CD8-positive, alpha-beta memory T cell (primary cell): ENCODE measurements around the gene RBBP6. TPM values are rescaled to one million over a fixed set of nuclear protein-coding genes. Genes with fewer than 3 reads are reported as not detected.
A peak's percentile ranks its signal among the peaks of the same experiment; 100 is the strongest.

ENCODE experiments used
- CTCF ChIA-PET: fragments of 350-600 bp; sonication (Branson Sonifier 250); formaldehyde crosslinking; loops from one replicate; lab custom pipeline; 2021; ENCODE audit warnings: antibody characterized with exemption; lab: Charles Lee
- POLR2A ChIA-PET: fragments of 350-600 bp; sonication (Branson Sonifier 250); formaldehyde crosslinking; loops from one replicate; lab custom pipeline; 2021; ENCODE audit warnings: antibody characterized with exemption; lab: Charles Lee
- DNase-seq, 5 donors: peaks; one replicate each; pipeline versions ENCODE4 v3.0.0 to v3.0.0-alpha.2; 2020 to 2022; ENCODE audit warnings: mixed read lengths in 1 of 5
- H3K27ac ChIP-seq: one replicate; pipeline ENCODE4 v1.7.0; 2013; ENCODE audit warnings: low read depth, mild to moderate bottlenecking, low read length, moderate library complexity
- H3K27me3 ChIP-seq: 2 replicates; pipeline ENCODE4 v1.7.0; 2013; ENCODE audit warnings: low read length, mild to moderate bottlenecking; ENCODE audit not compliant: insufficient read depth, poor library complexity, severe bottlenecking
- H3K36me3 ChIP-seq: 2 replicates; pipeline ENCODE4 v1.7.0; 2013; ENCODE audit warnings: mild to moderate bottlenecking, low read length, moderate library complexity; ENCODE audit not compliant: insufficient read depth
- H3K4me1 ChIP-seq: 2 replicates; pipeline ENCODE4 v1.7.0; 2013; ENCODE audit warnings: mild to moderate bottlenecking, low read length, moderate library complexity; ENCODE audit not compliant: insufficient read depth
- H3K4me3 ChIP-seq: 2 replicates; pipeline ENCODE4 v1.7.0; 2013; ENCODE audit warnings: mild to moderate bottlenecking, low read length
- H3K9me3 ChIP-seq: 2 replicates; pipeline ENCODE4 v1.7.0; 2013; ENCODE audit warnings: mild to moderate bottlenecking, low read length
- H3K27ac Mint-ChIP-seq, 8 donors: one replicate each; pipeline ENCODE4 v1.8.0; 2020 to 2021; ENCODE audit warnings: mixed read lengths in 8 of 8, mild to moderate bottlenecking in 6 of 8, inconsistent platforms in 3 of 8, moderate library complexity in 3 of 8
- H3K27me3 Mint-ChIP-seq, 2 donors: one replicate each; pipeline ENCODE4 v1.8.0; 2020 to 2021; ENCODE audit warnings: mixed read lengths in 2 of 2, mild to moderate bottlenecking in 1 of 2, moderate library complexity in 1 of 2
- H3K36me3 Mint-ChIP-seq, 3 donors: one replicate each; pipeline ENCODE4 v1.8.0; 2020 to 2021; ENCODE audit warnings: mixed read lengths in 3 of 3, inconsistent platforms in 1 of 3, mild to moderate bottlenecking in 1 of 3
- H3K4me1 Mint-ChIP-seq, 3 donors: one replicate each; pipeline ENCODE4 v1.8.0; 2020 to 2021; ENCODE audit warnings: mixed read lengths in 3 of 3, inconsistent platforms in 1 of 3, mild to moderate bottlenecking in 1 of 3
- H3K4me3 Mint-ChIP-seq, 7 donors: one replicate each; pipeline ENCODE4 v1.8.0; 2020 to 2021; ENCODE audit warnings: mixed read lengths in 7 of 7, mild to moderate bottlenecking in 6 of 7, moderate library complexity in 4 of 7, inconsistent platforms in 2 of 7
- H3K9me3 Mint-ChIP-seq, 5 donors: one replicate each; pipeline ENCODE4 v1.8.0; 2020 to 2022; ENCODE audit warnings: mixed read lengths in 5 of 5, mild to moderate bottlenecking in 3 of 5, moderate library complexity in 2 of 5, inconsistent platforms in 1 of 5
- polyA plus RNA-seq: library from polyadenylated mRNA; unstranded; fragments of 300-500 nt; fragmentation: Illumina TruSeq; gene quantifications from one replicate; pipeline ENCODE4 v1.2.3, GENCODE V29; 2021
- total RNA-seq, 2 experiments: library from RNA; stranded (reverse); gene quantifications; one replicate each; pipeline ENCODE4 v1.2.3, GENCODE V29; 2021

The RBBP6 gene
- total and polyA plus RNA-seq, 3 experiments from 2014 or later: 27.2 to 66.0 (median 61.9) TPM

GRCh38 chr16:24504472-24505345 lies 34.7 kb upstream of the RBBP6 start:
- Mint-ChIP-seq H3K27ac (no peak overlapping the region), H3K27me3 (peaks cover 12 to 33% of the 10 kb centered on the region in 2 donors), H3K9me3 (no peaks in the 10 kb centered on the region), H3K36me3 (no peaks in the 10 kb centered on the region), H3K4me1 (no peaks in the 10 kb centered on the region), H3K4me3 (no peak overlapping the region)
- Histone ChIP-seq H3K27me3 (no peaks in the 10 kb centered on the region), H3K9me3 (no peaks in the 10 kb centered on the region), H3K4me3 (no peak overlapping the region), H3K27ac (no peak overlapping the region), H3K4me1 (no peaks in the 10 kb centered on the region), H3K36me3 (no peaks in the 10 kb centered on the region)
- ChIA-PET POLR2A (no interaction called here), CTCF (interaction anchor here (0.7 to 2.2 kb wide), 19 partner anchors 9 to 1068 kb away, joined by 3 to 13 read pairs (median 4); partner anchors contain the start of gene RBBP6)
- peak; percentile 19 to 59 (median 40) for DNase-seq

DNA sequence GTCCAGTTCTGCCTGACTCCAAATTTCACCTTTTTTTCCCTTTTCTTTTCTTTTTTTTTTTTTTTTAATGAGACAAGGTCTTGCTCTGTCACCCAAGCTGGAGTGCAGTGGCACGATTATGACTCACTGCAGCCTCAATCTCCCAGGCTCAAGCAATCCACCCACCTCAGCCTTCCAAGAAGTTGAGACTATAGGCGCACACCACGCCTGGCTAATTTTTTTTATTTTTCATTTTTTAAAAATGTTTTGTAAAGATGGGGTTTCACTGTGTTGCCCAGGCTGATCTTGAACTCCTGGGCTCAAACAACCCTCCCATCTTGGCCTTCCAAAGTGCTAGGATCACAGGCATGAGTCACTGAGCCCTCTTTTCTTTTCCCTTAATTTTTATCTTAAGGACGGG lies 33.4 kb upstream of the RBBP6 start:
- no peaks in the 10 kb centered on the region for H3K4me1 Mint-ChIP-seq
- peak overlapping the region in 1 of 8 donors; percentile 54 for H3K27ac Mint-ChIP-seq
- DNase-seq: no peak
- H3K27me3 Mint-ChIP-seq: peaks cover 10 to 26% of the 10 kb centered on the region in 2 donors
- ChIA-PET CTCF (interaction anchor here (1.5 to 2.5 kb wide), 2 partner anchors 11 to 13 kb away, joined by 4 to 14 read pairs; no protein-coding TSS in a partner anchor), POLR2A (no interaction called here)
- Histone ChIP-seq H3K36me3 (no peaks in the 10 kb centered on the region), H3K27ac (no peak overlapping the region), H3K27me3 (no peaks in the 10 kb centered on the region), H3K4me1 (no peaks in the 10 kb centered on the region), H3K4me3 (no peak overlapping the region), H3K9me3 (no peaks in the 10 kb centered on the region)
- H3K4me3 Mint-ChIP-seq: no peak overlapping the region
- no peaks in the 10 kb centered on the region for H3K36me3 Mint-ChIP-seq
- H3K9me3 Mint-ChIP-seq: no peaks in the 10 kb centered on the region

- H3K27ac Mint-ChIP-seq: no peak overlapping the region
- Histone ChIP-seq H3K27ac (no peak overlapping the region), H3K9me3 (no peaks in the 10 kb centered on the region), H3K4me1 (no peaks in the 10 kb centered on the region), H3K4me3 (no peak overlapping the region), H3K36me3 (no peaks in the 10 kb centered on the region), H3K27me3 (no peaks in the 10 kb centered on the region)
- ChIA-PET POLR2A (no interaction called here), CTCF (interaction anchor here (2.5 kb wide), 1 partner anchor 8 kb away, joined by 14 read pairs; no protein-coding TSS in a partner anchor)
- DNase-seq: no peak
- peaks cover 5 to 17% of the 10 kb centered on the region in 2 donors for H3K27me3 Mint-ChIP-seq
- H3K4me1 Mint-ChIP-seq: no peaks in the 10 kb centered on the region
- H3K4me3 Mint-ChIP-seq: no peak overlapping the region
- no peaks in the 10 kb centered on the region for H3K9me3 Mint-ChIP-seq
- H3K36me3 Mint-ChIP-seq: no peaks in the 10 kb centered on the region
Observed at GRCh38 chr16:24507959-24508480, 31.3 kb upstream of the RBBP6 start.

DNA sequence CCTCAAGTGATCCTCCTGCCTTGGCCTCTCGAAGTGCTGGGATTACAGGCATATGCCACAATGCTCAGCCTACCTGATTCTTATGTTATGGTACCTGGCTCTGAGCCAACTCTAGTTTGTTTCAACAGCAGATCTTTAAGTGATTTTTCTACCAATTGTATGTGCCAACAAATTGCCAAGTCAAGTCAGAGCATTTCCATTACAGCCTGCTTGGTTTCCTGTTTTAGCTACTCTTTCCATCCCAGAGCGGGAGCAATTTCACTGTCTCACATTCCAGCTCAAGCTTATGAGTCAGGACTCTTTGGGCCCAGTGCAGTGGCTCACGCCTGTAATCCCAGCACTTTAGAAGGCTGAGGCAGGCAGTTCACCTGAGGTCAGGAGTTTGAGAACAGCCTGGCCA lies 30.8 kb upstream of the RBBP6 start:
- CTCF ChIA-PET: interaction anchor here (2.5 kb wide), 1 partner anchor 8 kb away, joined by 14 read pairs; no protein-coding TSS in a partner anchor
- H3K27ac ChIP-seq: no peak overlapping the region
- Mint-ChIP-seq H3K9me3 (no peaks in the 10 kb centered on the region), H3K27ac (no peak overlapping the region), H3K27me3 (peaks cover 5 to 11% of the 10 kb centered on the region in 2 donors), H3K36me3 (no peaks in the 10 kb centered on the region), H3K4me3 (no peak overlapping the region), H3K4me1 (no peaks in the 10 kb centered on the region)
- no peaks in the 10 kb centered on the region for H3K27me3 ChIP-seq
- no peaks in the 10 kb centered on the region for H3K9me3 ChIP-seq
- no peak overlapping the region for H3K4me3 ChIP-seq
- no peak for DNase-seq
- POLR2A ChIA-PET: no interaction called here
- no peaks in the 10 kb centered on the region for H3K4me1 ChIP-seq
- H3K36me3 ChIP-seq: no peaks in the 10 kb centered on the region

DNA sequence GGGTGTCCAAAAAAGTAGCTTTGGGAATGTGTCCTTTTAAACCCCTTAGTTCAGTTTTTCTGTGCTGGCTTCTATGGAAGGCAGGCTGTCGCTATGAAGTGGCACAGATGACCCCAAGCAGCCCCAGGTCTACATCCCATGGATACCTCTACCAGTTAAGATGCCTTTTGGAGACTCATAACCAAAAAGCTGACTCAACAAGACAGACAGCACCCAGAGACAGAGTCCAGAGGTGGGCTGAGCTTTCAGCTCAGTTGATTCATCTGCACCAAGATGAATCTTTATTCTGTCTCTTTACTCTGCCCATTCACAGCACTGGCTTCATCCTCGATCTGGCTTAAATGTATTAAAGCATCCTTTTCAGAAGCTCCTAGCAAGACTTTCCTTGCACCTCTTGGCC lies 29.8 kb upstream of the RBBP6 start:
- Mint-ChIP-seq H3K4me1 (no peaks in the 10 kb centered on the region), H3K27ac (no peak overlapping the region), H3K27me3 (peaks cover 5 to 11% of the 10 kb centered on the region in 2 donors), H3K9me3 (no peaks in the 10 kb centered on the region), H3K36me3 (no peaks in the 10 kb centered on the region), H3K4me3 (no peak overlapping the region)
- Histone ChIP-seq H3K4me3 (no peak overlapping the region), H3K4me1 (no peaks in the 10 kb centered on the region), H3K9me3 (no peaks in the 10 kb centered on the region), H3K27me3 (no peaks in the 10 kb centered on the region), H3K27ac (no peak overlapping the region), H3K36me3 (no peaks in the 10 kb centered on the region)
- ChIA-PET POLR2A (no interaction called here), CTCF (interaction anchor here (1.6 kb wide), 1 partner anchor 12 kb away, joined by 4 read pairs; no protein-coding TSS in a partner anchor)
- DNase-seq: no peak

DNA sequence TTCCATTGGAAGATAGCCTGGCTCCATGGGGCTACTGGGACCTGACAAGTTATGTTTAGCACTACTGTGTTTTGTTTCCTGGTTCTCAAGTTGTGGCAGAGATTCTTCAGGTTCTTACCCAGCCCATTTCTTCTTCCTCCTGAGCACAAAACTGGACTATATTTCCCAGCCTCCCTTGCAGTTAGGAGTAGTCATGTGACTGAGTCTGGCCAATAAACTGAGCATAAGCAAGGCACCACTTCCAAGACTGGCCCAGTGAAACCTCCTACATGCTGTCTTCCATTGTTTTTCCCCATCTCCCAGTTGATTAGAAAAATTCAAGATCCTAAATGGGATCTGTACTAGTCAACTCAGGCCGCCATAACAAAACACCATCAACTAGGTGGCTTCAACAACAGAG lies 28.2 kb upstream of the RBBP6 start:
- H3K27me3 ChIP-seq: no peaks in the 10 kb centered on the region
- H3K4me1 Mint-ChIP-seq: no peaks in the 10 kb centered on the region
- no peak for DNase-seq
- no peaks in the 10 kb centered on the region for H3K9me3 ChIP-seq
- H3K27ac ChIP-seq: no peak overlapping the region
- H3K27ac Mint-ChIP-seq: no peak overlapping the region
- no peaks in the 10 kb centered on the region for H3K4me1 ChIP-seq
- H3K9me3 Mint-ChIP-seq: no peaks in the 10 kb centered on the region
- H3K36me3 Mint-ChIP-seq: no peaks in the 10 kb centered on the region
- H3K27me3 Mint-ChIP-seq: peaks cover 5 to 9% of the 10 kb centered on the region in 2 donors
- no peaks in the 10 kb centered on the region for H3K36me3 ChIP-seq
- H3K4me3 Mint-ChIP-seq: no peak overlapping the region
- CTCF ChIA-PET: no interaction called here
- POLR2A ChIA-PET: no interaction called here
- no peak overlapping the region for H3K4me3 ChIP-seq

DNA sequence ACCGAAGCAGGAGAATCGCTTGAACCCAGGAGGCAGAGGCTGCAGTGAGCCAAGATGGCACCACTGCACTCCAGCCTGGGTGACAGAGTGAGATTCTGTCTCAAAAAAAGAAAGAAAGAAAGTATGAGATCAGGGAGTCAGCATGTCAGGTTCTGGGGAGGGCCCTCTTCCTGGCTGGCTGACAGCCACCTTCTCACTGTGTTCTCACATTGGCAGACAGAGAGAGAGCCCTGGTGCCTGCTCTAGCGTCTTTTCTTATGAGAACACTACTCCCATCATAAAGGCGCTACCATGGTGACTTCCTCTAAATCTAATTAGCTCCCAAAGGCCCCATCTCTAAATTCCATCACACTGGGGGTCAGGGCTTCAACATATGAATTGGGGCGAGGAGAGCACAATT lies 27.6 kb upstream of the RBBP6 start:
- CTCF ChIA-PET: no interaction called here

GRCh38 chr16:24514096-24514495 lies 25.3 kb upstream of the RBBP6 start:
- H3K9me3 Mint-ChIP-seq: no peaks in the 10 kb centered on the region
- Histone ChIP-seq H3K4me1 (peaks cover 4% of the 10 kb centered on the region), H3K4me3 (no peak overlapping the region), H3K27me3 (no peaks in the 10 kb centered on the region), H3K36me3 (no peaks in the 10 kb centered on the region), H3K9me3 (no peaks in the 10 kb centered on the region), H3K27ac (no peak overlapping the region)
- no peaks in the 10 kb centered on the region for H3K36me3 Mint-ChIP-seq
- POLR2A ChIA-PET: no interaction called here
- H3K4me3 Mint-ChIP-seq: no peak overlapping the region
- H3K27ac Mint-ChIP-seq: no peak overlapping the region
- peaks cover 5 to 7% (median 6%) of the 10 kb centered on the region in 3 donors for H3K4me1 Mint-ChIP-seq
- H3K27me3 Mint-ChIP-seq: peaks cover 2 to 8% of the 10 kb centered on the region in 2 donors
- DNase-seq: no peak
- CTCF ChIA-PET: interaction anchor here (3.2 kb wide), 1 partner anchor 9 kb away, joined by 13 read pairs; no protein-coding TSS in a partner anchor

More for the DNA sequence above, 27.6 kb upstream of the RBBP6 start:
- Mint-ChIP-seq H3K4me3 (no peak overlapping the region), H3K9me3 (no peaks in the 10 kb centered on the region), H3K36me3 (no peaks in the 10 kb centered on the region), H3K4me1 (peaks cover 1% of the 10 kb centered on the region in 3 donors), H3K27ac (no peak overlapping the region), H3K27me3 (peaks cover 4 to 10% of the 10 kb centered on the region in 2 donors)
- Histone ChIP-seq H3K4me3 (no peak overlapping the region), H3K4me1 (peaks cover 2% of the 10 kb centered on the region), H3K27ac (no peak overlapping the region), H3K9me3 (no peaks in the 10 kb centered on the region), H3K27me3 (no peaks in the 10 kb centered on the region), H3K36me3 (no peaks in the 10 kb centered on the region)
- DNase-seq: no peak
- POLR2A ChIA-PET: no interaction called here
